SK-N-SH treated with all-trans-retinoic acid at 6 μM for 48 hours (cell line): Measurements from ENCODE around the gene B3GAT1.

Experiments
- ARNTL ChIP-seq: fragments of 450-650 bp; formaldehyde crosslinking; IDR thresholded peaks from 2 replicates; pipeline ENCODE4 v1.5.0; 2020; ENCODE audit warnings: low read depth, mild to moderate bottlenecking, moderate library complexity, borderline replicate concordance
- ESRRG ChIP-seq: fragments of 250-450 bp; sonication (Bioruptor Pico); IDR thresholded peaks from 2 replicates; pipeline ENCODE4 v1.6.1; 2021; ENCODE audit warnings: mild to moderate bottlenecking
- GLIS3 ChIP-seq: fragments of 250-450 bp; sonication (Bioruptor Pico); IDR thresholded peaks from 2 replicates; pipeline ENCODE4 v1.5.0; 2020; ENCODE audit warnings: mild to moderate bottlenecking, moderate library complexity
- PATZ1 ChIP-seq: fragments of 250-450 bp; sonication (Bioruptor Pico); IDR thresholded peaks from 2 replicates; pipeline ENCODE4 v1.8.0; 2020; ENCODE audit warnings: mild to moderate bottlenecking, moderate library complexity, borderline replicate concordance
- RARB ChIP-seq: fragments of 250-450 bp; sonication (Bioruptor Pico); IDR thresholded peaks from 2 replicates; pipeline ENCODE4 v1.8.0; 2021; ENCODE audit warnings: mild to moderate bottlenecking, moderate library complexity
- ZC3H10 ChIP-seq: fragments of 250-450 bp; sonication (Bioruptor Pico); IDR thresholded peaks from 2 replicates; pipeline ENCODE4 v1.5.1; 2021; ENCODE audit warnings: mild to moderate bottlenecking, moderate library complexity
- ZFP3 ChIP-seq: fragments of 250-450 bp; sonication (Bioruptor Pico); IDR thresholded peaks from 2 replicates; pipeline ENCODE4 v1.5.0; 2020; ENCODE audit warnings: mild to moderate bottlenecking, moderate library complexity
- ZFP30 ChIP-seq: fragments of 450-650 bp; formaldehyde crosslinking; IDR thresholded peaks from 2 replicates; pipeline ENCODE4 v1.5.0; 2022; ENCODE audit warnings: mild to moderate bottlenecking, moderate library complexity
- ZNF565 ChIP-seq: fragments of 450-650 bp; formaldehyde crosslinking; conservative IDR thresholded peaks from 2 replicates; pipeline ENCODE4 v1.5.0; 2020; ENCODE audit warnings: low read depth, mild to moderate bottlenecking, moderate library complexity

- TF ChIP-seq ZNF565 (CRISPR knock-in tag) (no peak), GLIS3 (CRISPR knock-in tag) (no peak), PATZ1 (CRISPR knock-in tag) (no peak), ZC3H10 (CRISPR knock-in tag) (no peak), ARNTL (CRISPR knock-in tag) (no peak), ZFP3 (no peak), ZFP30 (no peak), ESRRG (CRISPR knock-in tag) (no peak), RARB (CRISPR knock-in tag) (no peak)
These were observed 33.7 kb upstream of the B3GAT1 start for GRCh38 chr11:134445601-134446325.
